ENCODE data around the gene ALS2CL. TPM values are rescaled to one million over a fixed set of nuclear protein-coding genes. Genes with fewer than 3 reads are reported as not detected.

Gene ALS2CL
- total RNA-seq, 1 experiment from 2014 or later, result 4.9 TPM

DNA sequence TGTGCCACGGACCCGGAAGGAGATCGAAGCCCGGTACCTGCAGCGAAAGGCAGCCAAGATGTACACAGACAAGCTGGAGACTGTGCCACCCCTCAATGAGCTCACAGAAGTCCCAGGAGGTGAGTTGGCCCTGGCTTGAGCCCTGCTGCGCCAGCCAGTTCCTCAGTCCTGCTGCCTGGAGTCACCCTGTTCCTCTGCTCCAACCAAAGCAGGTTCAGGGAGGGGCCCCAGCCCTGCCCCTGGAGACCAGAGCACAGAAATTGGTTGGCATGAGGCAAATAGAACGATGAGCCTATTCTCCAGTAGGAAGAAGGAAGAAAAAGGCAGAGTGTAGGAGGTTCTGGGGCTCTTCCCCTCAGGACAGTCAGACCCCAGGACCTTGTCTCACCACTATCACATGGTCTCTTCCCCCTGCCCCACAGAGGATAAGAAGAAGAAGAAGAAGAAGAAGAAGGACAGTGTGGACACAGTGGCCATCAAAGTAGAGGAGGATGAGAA lies 15.7 kb upstream of the ALS2CL start:
- no peaks in the 10 kb centered on the region for H3K79me1 ChIP-seq (ENCODE audit: insufficient read depth, low read depth, low read length, poor library complexity, severe bottlenecking)
- no peak for TF ChIP-seq CTCF (conservative IDR thresholded peaks at IDR 0.05)
- H2BK120ac ChIP-seq (ENCODE audit: low read depth, low read length, poor library complexity, severe bottlenecking), result no peak overlapping the region
- no peak overlapping the region for H2AFZ ChIP-seq (ENCODE audit: low read length)
- Mint-ChIP-seq H3K36me3 (ENCODE audit: insufficient read depth in 1 of 3, low read depth in 3 of 3) (no peaks in the 10 kb centered on the region), H3K4me1 (peaks cover 11 to 15% of the 10 kb centered on the region in 2 experiments), H3K27me3 (ENCODE audit: low read depth) (peaks cover 2% of the 10 kb centered on the region), H3K27ac (no peak overlapping the region; a peak in 1 of 7 replicates), H3K9me3 (no peaks in the 10 kb centered on the region), H3K4me3 (no peak overlapping the region)
- no peak overlapping the region for H3T11ph ChIP-seq (ENCODE audit: low read length)
- H3K27ac ChIP-seq (ENCODE audit: insufficient read length, low read depth, low read length), result no peak overlapping the region
- H4K8ac ChIP-seq (replicated peaks; ENCODE audit: insufficient read length, low read depth, low read length), result no peak overlapping the region
- H4K91ac ChIP-seq (ENCODE audit: insufficient read length, low read depth, low read length), result no peak overlapping the region
- H3K4ac ChIP-seq (ENCODE audit: low read depth, low read length), result no peak overlapping the region
- no CpG with 5 or more reads among the region's 7 CpGs for WGBS (ENCODE audit: extremely low coverage, insufficient read length, low lambda C conversion rate)
- H2BK12ac ChIP-seq (ENCODE audit: insufficient read length, low read depth, low read length), result no peak overlapping the region
- DNase-seq, result no peak
- H3K9me3 ChIP-seq (ENCODE audit: control insufficient read depth, low read depth, low read length), result no peaks in the 10 kb centered on the region
- no peak overlapping the region for H3K14ac ChIP-seq (ENCODE audit: insufficient read depth, low read length)
- no peak overlapping the region for H2BK5ac ChIP-seq (ENCODE audit: insufficient read length, low read length)
- no peak overlapping the region for H2BK20ac ChIP-seq (ENCODE audit: low read depth, low read length, poor library complexity, severe bottlenecking)
- H2AK5ac ChIP-seq (ENCODE audit: insufficient read length, low read length), result no peak overlapping the region
- H3K9ac ChIP-seq (ENCODE audit: extremely low read depth, insufficient read length, low read length), result no peak overlapping the region
- H3K79me2 ChIP-seq (ENCODE audit: insufficient read depth, low read length), result no peaks in the 10 kb centered on the region
- H3K18ac ChIP-seq (ENCODE audit: insufficient read length, low read depth, low read length), result no peak overlapping the region
- H2BK15ac ChIP-seq (ENCODE audit: low read depth, low read length), result no peak overlapping the region
- no peak overlapping the region for H3K23ac ChIP-seq (ENCODE audit: insufficient read length, low read depth, low read length)
- H4K5ac ChIP-seq (ENCODE audit: insufficient read length, low read depth, low read length), result no peak overlapping the region
- no peaks in the 10 kb centered on the region for H3K27me3 ChIP-seq (ENCODE audit: insufficient read depth, low read length)
- H4K20me1 ChIP-seq (ENCODE audit: control insufficient read depth, insufficient read depth, insufficient read length), result no peaks in the 10 kb centered on the region
- H3K56ac ChIP-seq (ENCODE audit: insufficient read length, low read depth, low read length), result no peak overlapping the region
- H3K4me1 ChIP-seq (ENCODE audit: insufficient read depth, low read length), result no peaks in the 10 kb centered on the region
- H3K23me2 ChIP-seq (ENCODE audit: insufficient read length, low read depth, low read length, poor library complexity, severe bottlenecking), result no peaks in the 10 kb centered on the region
- H3K4me2 ChIP-seq (ENCODE audit: insufficient read depth, insufficient read length, low read length), result no peak overlapping the region
